Renal cortical epithelial cell (primary cell): ENCODE data around the gene SLC8A2. TPM values are rescaled to one million over a fixed set of nuclear protein-coding genes. Genes with fewer than 3 reads are reported as not detected.

Experiments
- DNase-seq: peaks from one replicate; pipeline ENCODE4 v3.0.0-alpha.2; 2011; ENCODE audit warnings: low read depth
- total RNA-seq: library from RNA; depleted of rRNA; stranded (reverse); fragments of >200 nt; gene quantifications from 2 replicates; pipeline ENCODE4 v1.2.3, GENCODE V29; 2014

Gene SLC8A2
- total RNA-seq, 1 donor from 2014 or later: 0.30 TPM

DNA sequence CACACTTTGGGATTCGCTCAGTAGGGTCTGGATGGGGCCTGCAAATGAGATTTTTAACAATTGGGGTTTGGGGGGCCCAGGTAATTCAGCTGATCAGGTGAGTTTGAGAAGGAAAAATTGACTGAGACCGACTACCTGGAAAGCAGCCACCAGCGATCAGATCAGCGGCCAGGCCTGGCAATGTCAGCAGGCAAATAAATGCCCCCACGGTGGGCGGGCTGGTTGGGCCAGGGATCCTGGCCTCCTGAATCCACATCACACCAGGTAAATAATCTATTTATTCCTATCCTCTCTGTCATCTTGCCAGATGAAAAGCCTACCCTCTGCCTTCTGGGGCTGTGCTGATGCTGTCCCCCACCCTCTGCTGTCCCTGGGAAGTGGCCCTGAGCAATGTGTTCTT, 33.8 kb upstream of the SLC8A2 start:
- DNase-seq: no peak

DNA sequence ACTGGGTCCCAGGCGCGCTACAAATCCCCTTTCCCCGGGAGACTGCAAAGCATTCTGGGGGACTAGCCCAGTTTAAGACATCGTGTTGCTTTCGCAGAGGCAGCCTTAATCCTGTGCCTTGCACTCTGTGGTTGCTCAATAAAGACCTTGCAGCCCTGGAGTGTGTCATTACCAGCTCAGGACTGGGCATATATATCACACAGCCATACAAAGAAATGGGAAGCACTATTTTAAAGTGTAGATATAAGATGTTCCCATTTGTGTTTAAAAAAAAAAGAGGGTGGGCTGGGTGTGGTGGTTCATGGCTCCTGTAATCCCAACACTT, 32.1 kb upstream of the SLC8A2 start:
- no peak for DNase-seq

GRCh38 chr19:47503130-47503825, 31.6 kb upstream of the SLC8A2 start:
- DNase-seq: no peak

GRCh38 chr19:47499863-47500830, 28.5 kb upstream of the SLC8A2 start:
- DNase-seq: no peak

- no peak for DNase-seq
These were observed 27.7 kb upstream of the SLC8A2 start for GRCh38 chr19:47499371-47499770.

GRCh38 chr19:47498561-47498960, 26.9 kb upstream of the SLC8A2 start:
- DNase-seq: no peak

GRCh38 chr19:47497821-47498520, 26.3 kb upstream of the SLC8A2 start:
- no peak for DNase-seq

DNA sequence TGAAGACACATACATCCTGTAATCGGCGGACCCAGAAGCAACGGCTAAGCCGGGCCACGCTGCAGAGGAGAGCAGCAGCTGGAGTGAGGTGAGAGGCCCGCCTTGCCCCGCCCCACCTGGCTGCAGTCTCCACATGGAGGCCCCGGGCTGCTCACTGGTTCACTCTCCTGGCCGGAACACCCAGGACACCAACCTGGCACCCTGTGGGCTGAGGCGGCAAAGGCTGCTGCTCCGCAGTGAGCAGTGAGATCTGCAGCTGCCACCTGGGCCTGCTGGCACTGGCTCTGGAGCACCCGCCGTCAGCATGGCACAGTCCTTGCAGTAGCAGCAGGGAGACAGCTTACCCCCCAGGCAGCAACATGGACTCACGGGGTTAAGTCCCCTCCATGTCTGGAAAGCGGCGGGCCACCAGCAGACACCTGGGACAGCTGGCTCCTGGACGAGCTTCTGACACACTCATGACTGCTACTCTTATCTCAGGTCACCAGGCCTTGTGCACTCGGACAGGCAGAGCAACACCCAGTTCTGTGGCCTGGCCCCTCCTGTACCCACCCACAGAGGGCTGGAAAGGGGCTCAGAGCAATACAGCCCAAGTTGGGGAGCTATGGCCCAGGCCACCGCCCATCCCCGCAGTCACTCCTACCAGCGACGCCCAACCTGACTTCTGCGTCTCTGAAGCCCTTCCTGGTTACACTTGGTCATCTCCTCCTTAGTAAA, 25.5 kb upstream of the SLC8A2 start:
- no peak for DNase-seq

DNA sequence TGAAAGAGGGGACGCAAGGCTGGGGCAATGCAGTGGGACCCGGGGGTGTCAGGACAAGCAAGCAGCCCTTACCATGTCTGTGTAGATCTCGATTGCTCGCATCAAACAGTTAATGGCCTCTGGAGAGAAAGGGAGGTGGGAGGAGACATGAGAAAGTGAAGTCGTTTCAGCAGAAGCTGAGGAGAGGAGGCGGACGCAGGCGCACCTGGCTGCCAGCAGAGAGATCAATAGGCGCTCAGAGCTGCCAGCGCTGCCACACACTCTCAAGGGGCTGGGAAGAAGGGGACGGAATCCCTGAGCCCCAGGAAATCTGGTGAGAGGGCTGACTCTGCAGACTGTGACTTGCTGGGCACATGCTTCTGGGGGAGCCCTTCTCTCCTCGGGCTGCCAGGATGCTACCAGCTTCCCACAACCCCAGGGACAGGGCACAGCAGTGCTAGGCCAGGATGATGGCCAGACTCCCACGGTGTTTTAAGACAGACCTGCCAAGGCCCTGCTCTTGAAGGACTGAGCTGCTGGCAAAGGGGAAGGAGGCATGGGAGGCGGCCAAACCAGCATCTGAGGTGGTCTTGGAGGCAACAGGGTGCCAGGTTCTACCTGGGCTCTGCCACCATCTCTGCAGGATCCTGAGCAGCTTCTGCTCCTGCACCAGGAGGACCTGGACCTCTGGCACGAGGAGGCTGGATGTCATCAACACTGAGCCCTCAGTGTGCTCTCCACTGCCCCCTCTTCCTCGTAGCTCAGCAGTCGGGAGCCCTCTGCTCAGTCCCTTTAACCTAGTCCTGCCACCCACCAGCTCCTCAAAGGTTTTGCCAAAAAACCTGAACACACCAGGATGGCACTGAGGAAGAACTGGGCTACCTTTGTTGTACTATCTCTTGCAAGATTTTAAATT, 24.0 kb upstream of the SLC8A2 start:
- no peak for DNase-seq

- DNase-seq: no peak
These were observed 23.0 kb upstream of the SLC8A2 start for GRCh38 chr19:47494729-47495128.

DNA sequence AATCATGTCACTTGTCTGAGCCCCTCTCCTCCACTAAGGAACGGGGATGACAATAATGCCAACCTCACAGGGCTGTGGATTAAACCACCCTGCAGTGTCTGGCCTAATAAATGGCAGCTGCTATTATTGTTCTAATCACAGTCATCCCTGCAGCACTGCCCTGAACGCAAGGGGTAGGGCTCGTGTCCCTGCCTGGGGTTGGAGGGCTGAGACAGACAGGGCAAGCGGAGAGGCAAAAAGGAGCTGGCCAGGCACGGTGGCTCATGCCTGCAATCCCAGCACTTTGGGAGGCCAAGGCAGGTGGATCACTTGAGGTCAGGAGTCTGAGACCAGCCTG, 22.5 kb upstream of the SLC8A2 start:
- DNase-seq: no peak

GRCh38 chr19:47493378-47494210, 21.9 kb upstream of the SLC8A2 start:
- no peak for DNase-seq

DNA sequence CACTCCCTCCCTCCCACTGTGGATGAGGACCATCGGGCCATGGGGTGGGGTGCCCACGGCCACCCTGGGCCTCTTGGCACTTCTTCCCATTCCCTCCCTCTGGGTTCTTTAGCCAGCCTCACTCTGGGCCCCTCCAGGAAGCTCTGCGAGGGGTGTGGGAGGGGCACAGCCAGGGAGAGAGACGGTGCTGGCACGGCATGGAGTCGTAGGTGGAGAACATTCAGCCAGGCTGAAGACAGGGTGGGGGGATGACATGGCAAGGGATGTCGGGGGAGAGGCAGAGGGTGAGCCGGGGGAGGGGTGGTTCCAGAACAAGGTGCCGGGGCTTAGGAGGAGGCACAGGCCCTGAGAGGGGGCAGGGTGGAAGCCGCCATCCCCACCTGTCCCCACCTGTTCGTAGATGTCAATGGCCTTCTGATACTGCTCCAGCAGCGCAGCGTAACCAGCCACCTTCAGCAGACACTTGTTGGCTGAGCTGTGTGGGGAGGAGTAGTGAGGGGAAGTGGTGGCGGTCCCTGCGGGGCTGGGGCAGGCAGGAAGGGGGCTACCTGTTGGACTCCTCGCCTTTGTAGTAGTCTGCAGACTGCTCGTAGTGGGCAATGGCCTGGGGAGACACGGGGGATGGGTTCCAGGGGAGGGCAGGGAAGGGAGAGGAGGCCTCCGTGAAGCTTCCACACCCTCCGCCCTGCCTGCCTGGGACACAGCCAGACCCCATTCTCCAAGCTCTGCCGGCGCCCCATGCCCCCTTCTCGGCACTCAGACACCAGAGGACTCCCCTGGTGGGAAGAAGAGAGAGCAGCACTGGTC, 21.1 kb upstream of the SLC8A2 start:
- DNase-seq: no peak

GRCh38 chr19:47492137-47492533, 20.4 kb upstream of the SLC8A2 start:
- DNase-seq: no peak

GRCh38 chr19:47491358-47492136, 19.9 kb upstream of the SLC8A2 start:
- DNase-seq: no peak

DNA sequence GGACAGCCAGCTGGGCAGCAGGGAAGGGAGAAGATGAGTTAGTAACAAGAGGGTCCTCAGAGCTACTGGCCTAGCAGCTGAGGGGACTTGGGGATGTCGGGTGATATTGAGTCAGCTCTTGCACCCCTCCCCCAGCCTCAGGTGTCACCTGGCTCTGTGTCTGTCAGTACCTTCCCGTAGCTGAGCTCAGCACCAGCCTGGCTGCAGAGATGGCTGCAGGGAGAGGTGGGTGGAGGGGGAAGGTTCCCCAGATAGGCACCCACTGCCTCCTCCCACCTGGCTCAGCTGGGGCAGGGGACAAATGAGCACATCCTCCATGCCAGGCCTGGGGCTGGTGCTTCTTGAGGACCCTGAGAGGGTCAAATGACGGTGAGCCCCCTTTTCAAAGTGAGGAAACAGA, 19.2 kb upstream of the SLC8A2 start:
- DNase-seq: no peak

GRCh38 chr19:47490031-47490430, 18.3 kb upstream of the SLC8A2 start:
- no peak for DNase-seq
